Amniotic epithelial cell (primary cell): ENCODE results near the gene HEY2.
A peak's percentile ranks its signal among the peaks of the same experiment; 100 is the strongest.
"Not testable (repeated sequence)": the region's sequence is repeated elsewhere in the genome, so short reads cannot be mapped to it uniquely, and the experiment has no call there.

ENCODE experiments used
- DNase-seq: peaks from one replicate; pipeline ENCODE4 v3.0.0-alpha.2; 2010; ENCODE audit warnings: low read depth

HEY2 gene

GRCh38 chr6:125795301-125795700 lies 45.9 kb downstream of the HEY2 start:
- DNase-seq: no peak

- no peak for DNase-seq
Observed at GRCh38 chr6:125797120-125797885, 47.9 kb downstream of the HEY2 start.

- DNase-seq: no peak
Observed at GRCh38 chr6:125797886-125798444, 48.5 kb downstream of the HEY2 start.

GRCh38 chr6:125798734-125799508 lies 49.5 kb downstream of the HEY2 start:
- DNase-seq: no peak

- DNase-seq: no peak
Observed at GRCh38 chr6:125802383-125802782, 53.0 kb downstream of the HEY2 start.

- DNase-seq: peak; percentile 44
Observed at GRCh38 chr6:125802943-125803377, 53.5 kb downstream of the HEY2 start.

- no peak for DNase-seq
Observed at GRCh38 chr6:125804264-125804663, 54.8 kb downstream of the HEY2 start.

- DNase-seq: not testable (repeated sequence)
Observed at GRCh38 chr6:125804866-125805425, 55.5 kb downstream of the HEY2 start.

- no peak for DNase-seq
Observed at GRCh38 chr6:125806813-125807212, 57.4 kb downstream of the HEY2 start.

GRCh38 chr6:125807293-125807692 lies 57.9 kb downstream of the HEY2 start:
- peak; percentile 65 for DNase-seq

GRCh38 chr6:125808060-125808459 lies 58.6 kb downstream of the HEY2 start:
- peak; percentile 56 for DNase-seq

GRCh38 chr6:125808591-125808990 lies 59.2 kb downstream of the HEY2 start:
- DNase-seq: no peak

- no peak for DNase-seq
Observed at GRCh38 chr6:125809570-125810170, 60.2 kb downstream of the HEY2 start.

GRCh38 chr6:125810445-125810844 lies 61.0 kb downstream of the HEY2 start:
- no peak for DNase-seq
